Activated T-cell treated with anti-CD3 and anti-CD28 coated beads for 4 hours (primary cell): ENCODE data around the gene HOXC12.

ENCODE experiments used
- DNase-seq: peaks from one replicate; pipeline ENCODE4 v3.0.0-alpha.2; 2020

Gene HOXC12

DNA sequence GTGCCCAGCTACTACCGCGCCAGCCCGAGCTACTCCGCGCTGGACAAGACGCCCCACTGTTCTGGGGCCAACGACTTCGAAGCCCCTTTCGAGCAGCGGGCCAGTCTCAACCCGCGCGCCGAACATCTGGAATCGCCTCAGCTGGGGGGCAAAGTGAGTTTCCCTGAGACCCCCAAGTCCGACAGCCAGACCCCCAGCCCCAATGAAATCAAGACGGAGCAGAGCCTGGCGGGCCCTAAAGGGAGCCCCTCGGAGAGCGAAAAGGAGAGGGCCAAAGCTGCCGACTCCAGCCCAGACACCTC is 30.9 kb downstream of the HOXC12 start:
- no peak for DNase-seq

DNA sequence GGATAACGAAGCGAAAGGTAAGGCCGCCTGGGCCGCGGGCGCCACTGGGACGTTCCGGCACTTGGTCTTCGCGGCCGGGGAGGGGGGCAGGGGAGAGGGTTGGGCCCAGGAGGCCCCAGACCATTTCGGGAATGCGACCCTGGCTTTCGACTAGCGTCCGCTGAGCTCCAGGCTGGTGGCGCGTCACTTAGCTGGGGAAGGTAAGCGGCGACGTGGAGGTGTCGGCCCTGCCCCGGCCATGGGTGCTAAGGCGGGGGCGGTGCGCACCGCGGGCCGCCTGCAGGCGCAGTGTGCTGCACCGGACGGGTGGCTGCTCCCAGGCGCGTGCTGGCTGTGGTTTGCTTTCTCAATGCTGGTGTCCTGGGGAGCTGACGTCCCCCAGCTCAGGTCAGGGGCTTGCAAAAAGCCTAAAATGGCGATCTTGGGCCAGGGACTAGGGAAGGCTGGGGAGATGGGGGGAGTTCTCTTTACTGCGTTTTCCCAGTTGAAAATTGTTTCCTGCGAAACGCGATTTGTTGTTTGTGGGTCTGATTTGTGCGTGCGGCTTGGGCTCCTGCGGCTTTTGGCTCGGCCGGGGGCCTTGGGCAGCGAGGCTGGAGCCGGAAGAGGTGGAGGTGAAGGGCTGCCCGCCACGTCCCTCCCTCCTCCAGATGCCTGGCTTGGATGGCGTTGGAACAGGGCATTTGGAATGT is 31.4 kb downstream of the HOXC12 start:
- no peak for DNase-seq

DNA sequence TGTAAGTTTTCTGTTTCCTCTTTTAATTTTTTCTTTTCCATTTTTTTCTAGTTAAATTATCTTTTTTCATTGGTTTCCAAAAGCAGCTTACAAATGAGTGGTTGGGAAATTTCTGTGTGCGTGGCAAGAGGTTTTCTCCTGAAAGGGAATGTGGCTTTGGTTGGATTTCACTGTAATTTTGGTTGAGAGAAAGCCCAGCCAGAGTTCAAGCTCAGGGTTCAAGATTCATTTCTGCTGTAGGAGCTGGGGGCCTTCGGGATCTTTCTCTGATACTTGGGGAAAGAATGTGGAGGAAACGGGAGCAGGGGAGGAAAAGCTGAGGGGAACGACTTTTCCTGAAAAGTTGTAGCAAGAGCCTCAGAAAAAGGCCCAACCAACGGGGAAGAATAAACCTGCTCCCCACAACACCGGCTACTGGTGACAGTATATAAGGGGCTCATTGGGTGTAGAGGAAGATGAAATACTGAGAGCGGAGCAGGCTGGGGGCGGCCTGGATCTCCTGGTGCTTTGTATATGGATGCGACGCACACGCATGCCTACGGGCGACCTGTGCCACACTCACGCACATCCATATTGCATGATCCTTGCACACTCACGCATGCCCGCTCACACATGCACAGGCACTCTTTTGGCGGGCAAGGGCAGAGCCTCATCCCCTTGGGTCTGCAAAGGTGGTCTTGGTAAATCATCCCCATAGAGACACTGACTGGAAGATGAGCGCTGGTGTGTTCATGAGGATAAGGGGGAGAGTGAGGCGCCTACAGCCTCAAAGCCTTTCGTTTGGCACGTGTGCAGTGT is 32.2 kb downstream of the HOXC12 start:
- DNase-seq = no peak

DNA sequence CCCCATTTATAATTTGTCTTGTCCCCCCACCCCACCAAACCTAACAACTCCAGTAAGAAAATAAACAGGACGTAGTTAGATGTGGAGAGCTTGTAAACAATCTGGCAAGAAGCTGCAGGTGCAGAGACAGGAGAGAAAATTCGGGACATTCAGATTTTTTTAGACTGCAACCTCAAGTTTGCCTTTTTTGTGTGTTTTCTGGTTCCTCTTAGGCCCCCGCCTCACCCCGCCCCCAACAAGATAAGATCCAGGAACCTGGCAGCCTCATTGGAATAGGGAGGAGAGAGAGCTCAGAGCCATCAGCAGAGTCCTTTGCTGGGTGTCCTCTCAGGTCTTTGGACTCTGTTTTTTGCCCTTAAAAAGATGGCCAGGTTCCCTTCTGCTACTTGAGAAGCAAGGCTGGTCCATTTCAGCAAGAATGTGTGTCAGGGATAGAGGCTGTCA is 33.1 kb downstream of the HOXC12 start:
- DNase-seq = no peak

DNA sequence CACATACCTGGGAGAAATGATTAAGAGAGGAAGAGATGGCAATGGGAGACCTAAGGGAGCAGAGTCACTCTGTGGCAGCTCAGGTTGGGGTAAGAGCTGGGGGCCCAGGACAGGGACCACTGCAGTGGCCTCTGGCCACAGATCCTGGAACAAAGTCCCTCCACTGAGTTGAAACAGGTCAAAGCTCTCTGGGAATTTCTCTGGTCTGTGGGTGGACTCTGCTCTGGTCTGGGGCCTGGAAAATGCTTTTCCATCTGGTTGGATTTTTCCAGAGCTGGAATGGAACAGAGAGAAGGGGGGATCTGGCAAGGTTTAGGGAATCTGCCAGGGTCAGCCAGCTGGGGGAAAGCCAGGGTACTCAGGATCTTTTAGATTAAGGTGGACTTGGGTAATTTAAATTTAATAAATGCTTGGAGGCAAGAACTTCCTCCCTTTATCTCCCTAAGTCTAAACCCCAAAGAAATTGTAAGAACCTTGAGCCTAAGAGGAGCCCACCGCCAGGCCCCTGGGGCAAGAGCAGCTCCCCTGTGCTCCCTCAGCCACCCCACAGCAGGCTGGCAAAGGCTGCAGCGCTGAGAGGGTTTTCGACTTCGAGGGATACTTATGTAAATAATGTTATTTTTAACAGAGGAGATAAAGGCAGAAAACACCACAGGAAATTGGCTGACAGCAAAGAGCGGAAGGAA is 34.0 kb downstream of the HOXC12 start:
- DNase-seq = no peak

DNA sequence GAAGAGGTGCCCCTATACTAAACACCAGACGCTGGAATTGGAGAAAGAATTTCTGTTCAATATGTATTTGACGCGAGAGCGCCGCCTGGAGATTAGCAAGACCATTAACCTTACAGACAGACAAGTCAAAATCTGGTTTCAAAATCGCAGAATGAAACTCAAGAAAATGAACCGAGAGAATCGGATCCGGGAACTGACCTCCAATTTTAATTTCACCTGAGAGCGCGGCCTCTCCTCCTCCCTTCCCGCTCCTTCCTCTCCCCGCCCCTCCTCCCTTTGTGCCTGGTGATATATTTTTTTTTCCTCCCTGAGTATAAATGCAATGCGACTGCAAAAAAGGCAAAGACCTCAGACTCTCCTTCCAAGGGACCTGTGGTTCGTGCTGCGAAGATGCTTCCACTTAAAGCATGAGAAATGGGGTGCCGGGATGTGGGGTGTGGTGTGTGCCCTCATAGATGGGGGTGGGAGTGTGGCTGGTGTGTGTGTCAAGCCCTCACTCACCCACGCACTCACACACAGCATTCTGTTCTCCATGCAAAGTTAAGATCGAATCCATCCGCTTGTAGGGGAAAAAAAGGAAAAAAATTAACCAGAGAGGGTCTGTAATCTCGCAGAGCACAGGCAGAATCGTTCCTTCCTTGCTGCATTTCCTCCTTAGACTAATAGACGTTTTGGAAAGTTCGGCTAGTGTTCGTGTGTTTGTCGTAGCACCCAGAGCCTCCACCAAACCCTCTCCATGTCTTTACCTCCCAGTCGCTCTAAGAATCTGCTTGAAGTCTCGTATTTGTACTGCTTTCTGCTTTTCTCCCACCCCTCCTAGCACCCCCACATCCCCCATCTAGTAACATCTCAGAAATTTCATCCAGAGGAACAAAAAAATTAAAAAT is 34.8 kb downstream of the HOXC12 start:
- DNase-seq = no peak

DNA sequence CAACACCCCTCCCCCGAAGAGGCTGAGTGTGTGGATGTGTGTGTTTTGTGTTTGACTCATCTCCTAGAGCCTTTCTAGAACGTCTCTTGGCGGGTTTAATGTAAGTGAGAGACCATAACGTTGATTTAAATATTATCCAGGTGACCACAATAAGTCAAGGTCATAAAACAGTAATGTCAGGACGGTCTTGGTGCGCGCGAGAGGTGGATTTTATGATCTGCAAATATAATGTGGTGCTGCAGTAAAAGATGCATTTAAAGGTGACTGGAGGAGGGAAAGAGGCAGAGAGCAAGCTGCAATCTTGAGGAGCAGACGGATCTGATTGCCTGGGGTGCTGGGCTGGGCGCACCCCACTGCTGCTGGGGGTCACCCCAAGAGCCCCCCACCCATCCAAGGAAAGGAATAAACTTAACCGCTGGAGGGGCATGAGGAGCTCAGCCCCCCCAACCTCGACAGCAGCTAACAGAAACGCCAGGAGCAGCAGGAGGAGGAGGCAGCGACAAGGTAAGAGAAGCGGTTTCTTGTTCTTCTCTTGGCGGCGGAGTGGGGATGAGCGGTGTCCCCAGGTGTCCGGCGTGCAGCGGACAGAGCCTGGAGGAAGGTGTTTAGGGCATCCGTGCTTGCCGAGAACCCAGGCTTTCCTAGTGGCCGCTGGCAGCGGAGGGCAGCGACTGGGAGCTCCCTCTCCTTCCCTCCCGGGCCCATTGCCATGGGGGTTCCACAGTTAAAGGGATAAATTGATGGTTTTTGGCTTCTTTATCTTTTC is 35.8 kb downstream of the HOXC12 start:
- no peak for DNase-seq

DNA sequence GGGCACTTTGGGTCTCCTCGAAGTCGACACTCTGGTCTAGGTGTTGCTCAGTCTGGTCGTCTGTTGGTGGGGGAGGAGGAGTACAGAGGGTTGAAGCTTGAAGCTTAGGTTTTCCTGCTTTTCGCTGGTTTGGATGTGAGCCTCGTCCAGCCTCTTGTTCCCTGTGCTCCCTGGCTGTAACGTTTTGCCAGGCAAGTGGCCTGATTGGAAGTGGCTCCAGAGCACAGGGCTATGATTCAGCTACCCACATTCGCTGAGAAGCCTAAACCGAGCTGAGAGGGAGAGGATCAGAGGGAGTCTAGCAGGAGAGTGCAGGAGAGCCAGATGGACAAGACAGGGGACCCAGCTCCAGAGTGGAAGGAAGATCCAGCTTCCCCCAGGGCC is 36.4 kb downstream of the HOXC12 start:
- DNase-seq = no peak

DNA sequence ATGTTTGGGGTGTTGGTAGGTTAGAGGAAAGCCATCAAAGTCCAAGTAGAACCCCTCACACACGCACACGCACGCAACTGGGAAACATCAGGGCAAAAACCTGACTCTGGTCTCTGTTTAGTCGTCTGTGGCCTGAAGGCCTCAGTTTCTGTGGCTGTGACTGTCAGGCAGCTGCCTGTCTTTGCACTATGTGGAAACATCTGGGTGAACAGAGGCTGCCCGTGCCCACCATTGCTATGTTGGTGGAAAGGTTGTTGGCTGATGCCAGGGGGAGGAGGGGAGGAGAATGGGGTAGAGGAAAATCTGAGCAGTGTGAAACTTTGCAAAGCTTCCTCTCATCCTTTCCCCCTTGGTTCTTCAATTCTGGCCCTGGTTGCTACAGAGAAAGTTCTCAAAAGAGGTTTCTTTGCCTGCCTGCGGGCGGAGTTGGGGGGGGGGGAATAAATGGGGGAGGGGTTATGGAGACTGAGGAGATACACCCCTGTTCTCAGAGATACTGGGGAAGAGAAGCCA is 37.7 kb downstream of the HOXC12 start:
- no peak for DNase-seq

DNA sequence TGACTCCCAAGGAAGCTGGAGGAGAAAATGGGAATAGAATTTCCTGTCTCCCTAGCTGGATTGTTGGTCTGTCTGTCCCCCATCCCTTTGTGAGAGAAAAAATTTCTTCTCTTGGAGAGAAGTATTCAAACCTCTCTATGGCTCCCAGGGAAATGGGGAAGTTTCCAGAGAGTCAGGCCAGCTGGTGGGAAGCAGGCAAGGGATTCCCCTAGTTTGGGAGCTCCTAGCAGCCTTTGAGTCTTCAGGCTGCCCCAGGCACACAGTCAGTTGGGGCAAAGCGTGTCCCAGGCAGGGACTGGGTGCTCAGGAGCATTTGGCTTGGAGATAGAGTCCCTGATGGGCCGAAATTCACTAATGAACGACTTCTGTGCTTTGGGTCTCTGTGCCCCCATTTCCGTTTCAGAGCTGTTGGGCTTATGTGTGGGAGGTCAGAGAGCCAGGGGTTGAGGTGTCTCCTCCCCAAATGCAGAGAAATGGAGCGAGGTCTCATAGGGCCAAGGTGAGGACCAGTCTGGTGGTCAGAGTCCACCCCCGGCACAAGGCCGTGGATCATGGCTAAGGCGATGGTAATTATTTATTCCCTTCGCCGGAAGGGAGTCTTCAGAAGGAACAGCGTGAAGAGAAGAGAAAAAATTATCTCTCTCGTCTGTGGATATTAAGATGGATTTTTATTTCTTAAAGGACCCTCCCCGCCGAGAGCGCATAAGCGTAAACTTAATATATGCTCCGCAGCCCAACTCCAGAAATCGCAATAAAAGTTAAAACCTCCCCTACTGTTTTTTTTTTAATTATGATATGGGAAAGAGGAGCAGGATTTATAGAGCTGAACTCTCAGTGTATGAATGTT is 38.7 kb downstream of the HOXC12 start:
- no peak for DNase-seq

DNA sequence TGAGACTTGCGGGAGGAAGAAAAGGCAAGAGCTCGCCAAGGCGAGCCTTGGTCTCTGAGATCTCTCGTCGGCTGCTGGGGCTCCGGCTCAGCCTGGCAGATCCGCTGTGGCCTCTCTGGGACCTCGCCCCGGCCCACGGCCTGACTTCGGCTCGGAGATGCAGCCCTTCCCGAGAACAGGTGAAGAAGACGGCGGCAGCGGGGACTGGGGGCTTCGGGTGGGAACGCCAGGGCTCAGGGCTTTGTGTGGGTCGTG is 39.2 kb downstream of the HOXC12 start:
- DNase-seq = no peak

DNA sequence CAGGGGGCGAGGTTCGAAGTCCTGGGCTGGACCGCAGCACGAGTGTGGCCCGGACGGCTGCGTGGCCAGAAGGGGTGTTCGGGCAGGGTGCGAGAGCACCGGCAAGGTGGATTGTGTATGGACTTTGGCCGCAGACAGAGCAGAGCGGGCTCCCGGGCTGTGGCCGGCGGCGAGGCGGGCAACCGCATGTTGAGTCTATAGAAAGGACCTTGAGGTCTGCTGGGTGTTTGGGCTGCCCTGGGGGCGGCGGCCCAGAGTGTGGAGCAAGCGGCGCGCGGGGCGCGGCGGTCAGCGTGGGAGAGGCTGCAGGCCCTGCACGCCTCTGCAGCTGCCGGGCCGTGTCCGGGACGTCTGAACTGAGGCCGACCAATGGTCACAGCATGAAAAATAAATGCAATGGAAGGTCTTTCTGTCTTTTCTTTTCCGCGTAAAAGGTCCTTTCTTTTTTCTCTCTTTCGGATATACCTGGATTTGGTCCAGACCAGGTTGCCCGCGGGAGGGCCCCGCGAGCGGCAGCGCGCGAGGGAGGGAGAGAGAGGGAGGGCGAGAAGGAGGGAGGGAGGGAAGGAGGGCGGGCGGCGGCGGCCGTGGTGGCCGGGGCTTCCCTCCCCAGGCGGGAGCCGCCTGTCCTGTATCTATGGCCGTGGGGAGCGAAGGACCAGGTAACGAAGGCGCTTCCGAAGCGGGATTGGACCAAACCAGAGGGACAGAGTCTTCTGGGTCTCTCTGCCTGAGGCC is 39.7 kb downstream of the HOXC12 start:
- no peak for DNase-seq

DNA sequence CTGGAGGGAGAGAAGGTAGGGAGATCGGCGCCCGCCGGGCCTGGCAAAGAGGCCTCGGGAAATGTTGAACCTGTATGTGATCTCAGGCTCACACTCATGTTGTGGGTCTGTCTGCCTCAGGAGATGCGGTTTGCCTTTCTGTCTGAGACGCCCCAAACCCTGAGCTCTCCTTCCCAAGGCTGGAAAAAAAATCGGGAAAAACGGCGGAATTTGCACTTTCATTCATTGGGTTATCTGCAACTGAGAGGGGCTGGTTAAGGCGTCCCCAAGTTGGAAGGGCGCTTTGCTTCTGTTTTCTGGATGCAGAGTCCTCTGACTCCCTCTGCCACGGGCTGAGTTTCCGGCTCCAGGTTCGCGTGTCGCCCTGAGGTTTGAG is 40.3 kb downstream of the HOXC12 start:
- no peak for DNase-seq

DNA sequence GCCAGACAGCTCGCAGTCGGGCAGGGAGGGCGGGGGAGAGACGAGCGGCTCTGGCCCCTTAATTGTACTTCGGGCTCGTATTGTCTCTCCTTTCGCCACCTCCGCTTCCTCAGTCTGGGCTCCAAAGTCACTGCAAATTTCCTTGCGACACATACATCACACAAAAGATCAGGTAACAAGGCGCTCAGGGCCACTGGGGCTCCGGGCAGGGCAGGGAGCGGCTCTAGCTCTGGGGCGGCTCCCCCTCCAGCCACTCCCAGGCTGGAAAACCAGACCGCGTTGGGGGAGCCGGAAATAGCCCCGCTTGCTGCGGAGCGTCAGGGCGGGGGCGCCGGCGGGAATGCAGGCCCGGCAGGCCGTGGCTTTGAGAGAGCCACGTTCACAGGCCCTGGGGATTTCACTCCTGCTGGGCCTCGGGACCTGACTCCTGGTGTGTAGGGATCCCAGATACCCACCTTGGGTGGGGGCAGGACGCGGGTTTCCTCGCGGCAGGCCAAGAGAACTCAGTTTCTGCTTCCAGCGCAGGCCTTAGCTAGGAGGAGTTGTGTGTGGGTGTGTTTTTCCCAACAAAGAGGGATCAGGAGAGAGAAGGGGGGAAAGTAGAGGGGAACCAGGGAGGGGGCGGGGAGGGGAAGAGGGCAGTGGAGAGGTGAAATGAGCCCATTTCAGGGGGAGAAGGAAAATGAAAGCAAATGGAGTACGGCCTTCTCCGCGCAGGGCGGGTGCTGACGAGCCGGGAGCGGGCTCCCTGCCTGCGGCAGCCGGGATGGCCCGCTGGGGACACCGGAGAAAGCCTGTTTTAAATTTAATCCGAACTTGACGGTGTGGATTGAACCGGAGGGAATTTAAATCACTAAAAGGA is 40.9 kb downstream of the HOXC12 start:
- no peak for DNase-seq

DNA sequence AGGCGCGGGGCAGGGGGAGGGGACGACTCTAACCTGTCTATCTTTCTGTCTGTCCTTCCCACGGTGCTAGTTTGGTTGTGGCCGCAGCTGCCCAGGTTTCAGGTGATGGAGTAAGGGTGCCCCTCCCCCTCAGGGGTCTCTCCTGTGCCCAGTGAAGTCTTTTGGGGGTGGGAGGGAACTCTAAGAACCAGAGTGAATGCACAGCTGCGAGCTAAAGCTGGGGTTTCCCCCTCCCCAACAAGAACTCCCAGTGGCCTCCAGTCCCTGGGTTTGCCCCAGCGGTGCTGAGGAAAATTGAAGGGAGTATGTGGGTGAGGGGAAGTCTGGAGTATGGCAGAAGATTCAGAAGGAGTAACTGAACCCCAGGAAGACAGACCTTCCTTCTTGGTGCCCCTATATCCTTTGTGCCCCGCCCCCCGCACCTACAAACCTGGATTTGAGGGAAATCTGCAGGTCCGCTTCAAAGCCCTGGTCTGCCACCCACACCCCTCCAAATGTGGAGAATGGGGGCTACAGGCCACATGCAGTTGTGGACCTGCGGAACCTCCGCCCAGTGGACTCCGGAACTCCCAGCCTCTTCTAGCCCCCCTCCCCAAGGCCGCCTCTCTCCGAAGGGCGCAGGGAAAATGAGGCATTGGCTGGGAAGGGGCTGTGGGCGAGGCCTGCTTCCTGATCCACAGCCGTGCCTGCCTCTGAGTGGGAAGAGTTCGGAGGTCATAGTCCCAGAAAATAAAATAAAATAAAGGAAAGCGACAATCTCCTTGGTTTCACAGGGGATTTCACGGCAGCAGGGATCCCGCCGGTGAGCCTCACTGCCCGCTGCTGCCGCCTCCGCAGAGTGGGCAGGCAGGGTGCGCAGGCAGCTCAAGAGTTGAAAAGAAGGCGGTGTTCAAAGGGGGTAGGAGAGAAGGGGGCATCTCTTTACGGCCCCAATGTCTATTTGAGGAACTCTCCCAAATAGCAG is 41.8 kb downstream of the HOXC12 start:
- DNase-seq = no peak

DNA sequence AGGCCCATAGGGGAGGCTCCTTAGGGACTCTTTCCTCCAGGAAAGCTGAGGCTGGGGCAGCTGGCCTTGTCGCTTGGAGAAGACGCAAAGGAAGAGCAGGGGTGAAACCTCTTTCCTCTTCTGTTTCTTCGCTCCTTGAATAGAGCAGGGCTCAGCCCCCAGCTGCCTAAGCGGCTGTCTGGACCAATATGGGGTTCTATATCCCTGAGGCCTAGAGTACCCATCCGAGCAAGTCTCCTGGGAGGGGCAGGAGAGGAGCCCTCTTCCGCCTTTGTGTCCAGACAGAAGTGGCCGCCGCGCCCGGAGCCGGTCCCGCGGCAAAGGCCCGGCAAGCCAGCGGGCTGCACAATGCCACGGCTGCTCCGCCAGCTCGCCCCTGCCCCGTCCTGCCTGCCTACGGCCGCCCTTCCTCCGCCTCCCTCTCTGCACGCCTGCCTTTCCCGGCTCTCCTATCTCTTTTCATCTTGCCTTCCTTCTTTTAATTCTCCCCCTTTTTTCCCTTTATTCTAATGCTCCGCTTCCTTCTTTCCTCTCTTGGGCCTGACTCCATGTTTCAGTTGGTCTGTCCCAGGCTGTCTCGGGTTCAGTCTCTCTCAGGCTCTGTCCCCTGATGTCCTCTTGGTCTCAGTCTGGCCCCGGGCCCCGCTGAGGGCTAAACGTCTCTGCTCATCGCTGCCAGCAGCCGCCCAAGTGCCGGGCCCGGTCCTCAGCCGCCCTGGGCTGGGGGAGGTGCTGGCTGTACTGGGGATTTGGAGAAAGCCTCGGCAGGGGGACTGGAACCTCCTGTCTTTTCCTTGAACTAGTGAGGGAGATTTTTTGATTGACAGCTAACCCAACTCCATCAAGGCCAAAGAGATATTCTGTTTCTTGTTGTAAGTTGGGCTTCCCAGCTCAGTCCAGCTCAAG is 42.8 kb downstream of the HOXC12 start:
- DNase-seq = no peak

DNA sequence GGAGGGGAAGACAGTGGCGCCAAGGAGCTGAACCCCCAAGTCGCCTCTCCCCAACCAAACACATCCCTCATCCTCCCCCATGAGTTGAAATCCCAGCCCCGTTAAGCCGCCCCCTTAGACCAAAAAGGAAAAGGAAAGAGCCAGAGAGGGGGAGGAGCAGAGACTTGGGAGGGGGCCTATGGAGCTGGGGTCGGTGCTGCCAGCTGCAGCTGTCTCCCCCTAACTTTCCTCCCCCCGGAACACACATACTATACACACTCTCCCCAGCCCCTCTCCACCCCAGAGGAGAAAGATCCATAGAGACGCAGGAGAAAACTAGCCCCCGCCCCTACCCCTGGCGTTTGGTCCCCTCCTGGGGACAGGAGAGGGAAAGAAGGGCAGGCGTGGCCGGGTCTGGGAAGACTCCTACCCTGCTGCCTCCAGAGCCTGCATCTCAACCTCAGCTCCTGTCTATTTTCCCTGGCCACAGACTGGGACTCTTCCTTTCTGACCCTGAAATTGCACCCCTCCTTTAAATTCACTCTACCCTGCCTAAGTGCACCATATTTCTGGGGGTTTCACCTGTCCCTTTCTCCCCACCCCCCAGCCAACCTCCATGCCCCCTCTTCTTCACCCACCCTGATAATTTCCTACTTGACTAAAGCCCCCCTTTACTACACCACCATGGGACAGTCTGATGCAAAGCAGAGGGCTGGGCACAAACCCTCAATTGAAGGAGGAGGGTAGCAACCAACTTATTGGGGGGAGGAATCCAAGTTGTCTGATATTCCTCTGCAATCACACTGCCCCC is 43.6 kb downstream of the HOXC12 start:
- DNase-seq = no peak
